A549 (cell line): ENCODE data around the gene SYT8. TPM values are rescaled to one million over a fixed set of nuclear protein-coding genes. Genes with fewer than 3 reads are reported as not detected.

Source experiments
- ATAC-seq, 2 experiments: fragments of 200-7000 bp in 1 of 2; fragments of >200 bp in 1 of 2; cut with Nextera tagmentation in 1 of 2; cut with Tn5 transposase in 1 of 2; 3 replicates each; pipeline versions ENCODE4 v1.8.0 to v1.9.1; 2018 to 2020; ENCODE audit warnings: mild to moderate bottlenecking in 1 of 2, moderate library complexity in 1 of 2
- CTCF ChIA-PET: fragments of 300-600 bp; sonication (Branson Sonifier 250); formaldehyde crosslinking; extraction: SDS; loops from one replicate; lab custom pipeline; 2021; ENCODE audit warnings: antibody characterized with exemption, inconsistent platforms; lab: Yijun Ruan, JAX
- POLR2A ChIA-PET: fragments of 350-600 bp; formaldehyde crosslinking; extraction: SDS; loops from one replicate; lab custom pipeline; 2021; ENCODE audit warnings: antibody characterized with exemption, inconsistent platforms; lab: Yijun Ruan, JAX
- DNase-seq, 2 experiments: peaks; one replicate each; pipeline versions ENCODE4 v3.0.0 to v3.0.0-alpha.2; 2011 to 2016; ENCODE audit warnings: low read depth in 1 of 2, low spot score in 1 of 2
- FAIRE-seq: peaks from 2 replicates; lab custom pipeline; 2011; peaks lifted over from hg19 to GRCh38; lab: Jason Lieb, UNC
- H3K27ac ChIP-seq, 2 experiments: fragments of >200 bp; sonication (Bioruptor Twin); formaldehyde crosslinking; 3 replicates each; pipeline ENCODE4 v1.5.1; 2016 to 2017
- H3K4me1 ChIP-seq: fragments of >200 bp; sonication (Bioruptor Twin); formaldehyde crosslinking; 3 replicates; pipeline ENCODE4 v1.6.1; 2016
- H3K4me2 ChIP-seq: fragments of >200 bp; sonication (Bioruptor Twin); formaldehyde crosslinking; 3 replicates; pipeline ENCODE4 v1.6.1; 2016
- H3K4me3 ChIP-seq: fragments of >200 bp; sonication (Bioruptor Twin); formaldehyde crosslinking; 3 replicates; pipeline ENCODE4 v1.5.1; 2016
- H3K9me3 ChIP-seq: fragments of >200 bp; sonication (Bioruptor Twin); formaldehyde crosslinking; 3 replicates; pipeline ENCODE4 v1.6.1; 2016
- BHLHE40 ChIP-seq: IDR thresholded peaks from 2 replicates; pipeline ENCODE4 v1.6.1; 2012; ENCODE audit warnings: low read depth, low read length, inconsistent platforms
- CBX2 ChIP-seq: fragments of 200-600 bp; sonication (generic); IDR thresholded peaks from 2 replicates; pipeline ENCODE4 v1.6.1; 2016; ENCODE audit warnings: low read depth, mild to moderate bottlenecking, borderline replicate concordance
- CBX8 ChIP-seq: fragments of 200-600 bp; sonication (generic); IDR thresholded peaks from 2 replicates; pipeline ENCODE4 v1.6.1; 2016
- CEBPB ChIP-seq, 2 experiments: fragments of >200 bp in 1 of 2; sonication (Bioruptor Twin) in 1 of 2; formaldehyde crosslinking in 1 of 2; IDR thresholded peaks; 2 replicates each; pipeline ENCODE4 v1.6.1; 2012 to 2016
- CHD4 ChIP-seq: fragments of 200-600 bp; sonication (generic); IDR thresholded peaks from 2 replicates; pipeline ENCODE4 v1.6.1; 2016; ENCODE audit warnings: antibody characterized with exemption, mild to moderate bottlenecking, borderline replicate concordance
- EHMT2 ChIP-seq: fragments of 200-600 bp; sonication (generic); IDR thresholded peaks from 2 replicates; pipeline ENCODE4 v1.6.1; 2016; ENCODE audit warnings: antibody characterized with exemption, low read depth, mild to moderate bottlenecking, moderate library complexity
- FOSB ChIP-seq: fragments of 250-450 bp; sonication (Bioruptor Pico); IDR thresholded peaks from 2 replicates; pipeline ENCODE4 v1.5.0; 2020; ENCODE audit warnings: mild to moderate bottlenecking, moderate library complexity
- FOXS1 ChIP-seq: fragments of 250-450 bp; sonication (Bioruptor Pico); IDR thresholded peaks from 2 replicates; pipeline ENCODE4 v1.5.0; 2020; ENCODE audit warnings: mild to moderate bottlenecking, moderate library complexity
- JUN ChIP-seq, 2 experiments: fragments of >200 bp; sonication (Bioruptor Twin); formaldehyde crosslinking; IDR thresholded peaks; 2 replicates in 1 of 2; 3 replicates in 1 of 2; pipeline ENCODE4 v1.6.1; 2016 to 2017
- KDM1A ChIP-seq: fragments of 200-600 bp; sonication (generic); IDR thresholded peaks from 2 replicates; pipeline ENCODE4 v1.6.1; 2016; ENCODE audit warnings: low read depth, mild to moderate bottlenecking
- MAFK ChIP-seq: fragments of 450-650 bp; IDR thresholded peaks from 2 replicates; pipeline ENCODE4 v1.6.1; 2014; ENCODE audit not compliant: partially characterized antibody
- MYC ChIP-seq: IDR thresholded peaks from 2 replicates; pipeline ENCODE4 v1.6.1; 2012; ENCODE audit warnings: mild to moderate bottlenecking, inconsistent platforms, low read length, improper control_type of control experiment, borderline replicate concordance
- NFE2L2 ChIP-seq: fragments of 150-350 bp; conservative IDR thresholded peaks from 2 replicates; pipeline ENCODE4 v1.6.1; 2014; ENCODE audit warnings: low read length
- NR3C1 ChIP-seq: fragments of >200 bp; sonication (Bioruptor Twin); formaldehyde crosslinking; IDR thresholded peaks from 3 replicates; pipeline ENCODE4 v1.6.1; 2017
- POLR2A ChIP-seq: IDR thresholded peaks from 2 replicates; pipeline ENCODE4 v1.6.1; 2012; ENCODE audit warnings: mild to moderate bottlenecking, low read length
- RAD21 ChIP-seq, 2 experiments: fragments of >200 bp in 1 of 2; sonication (Bioruptor Twin) in 1 of 2; formaldehyde crosslinking in 1 of 2; IDR thresholded peaks in 1 of 2; conservative IDR thresholded peaks in 1 of 2; 2 replicates in 1 of 2; 3 replicates in 1 of 2; pipeline ENCODE4 v1.6.1; 2012 to 2018; ENCODE audit warnings: inconsistent platforms in 1 of 2
- RCOR1 ChIP-seq: fragments of 150-350 bp; IDR thresholded peaks from 2 replicates; pipeline ENCODE4 v1.6.1; 2014; ENCODE audit warnings: antibody characterized with exemption, low read length, low read depth
- TP53 ChIP-seq: fragments of 250-450 bp; sonication (Bioruptor Pico); IDR thresholded peaks from 2 replicates; pipeline ENCODE4 v1.5.0; 2021; ENCODE audit warnings: mild to moderate bottlenecking, moderate library complexity
- ZFP36 ChIP-seq: fragments of 450-650 bp; IDR thresholded peaks from 2 replicates; pipeline ENCODE4 v1.6.1; 2014; ENCODE audit warnings: borderline replicate concordance; ENCODE audit not compliant: partially characterized antibody
- ZNF302 ChIP-seq: fragments of 250-450 bp; sonication (Bioruptor Pico); IDR thresholded peaks from 2 replicates; pipeline ENCODE4 v1.9.0; 2021; ENCODE audit warnings: inconsistent platforms, mild to moderate bottlenecking, moderate library complexity
- ZSCAN20 ChIP-seq: fragments of 250-450 bp; sonication (Bioruptor Pico); IDR thresholded peaks from 2 replicates; pipeline ENCODE4 v1.8.0; 2022; ENCODE audit warnings: mild to moderate bottlenecking, moderate library complexity
- WGBS: methylation state at CpG from one replicate; pipeline ENCODE4 v1.1.6; 2017; ENCODE audit errors: missing lambda C conversion rate; 5-methylcytosine and 5-hydroxymethylcytosine counted together
- polyA plus RNA-seq, 4 experiments: library from polyadenylated mRNA; depleted of rRNA in 3 of 4; stranded (reverse); fragments of >200 nt; fragmentation: RNase III in 1 of 4; extraction: RNeasy Plus Mini Kit Qiagen cat#74134 plus additional on column Dnase treatment in 1 of 4; gene quantifications; 2 replicates in 3 of 4; 3 replicates in 1 of 4; pipeline ENCODE4 v1.2.3, GENCODE V29; 2011 to 2017
- TF ChIP-seq, protein P1 (sequence below): IDR thresholded peaks from 2 replicates; pipeline ENCODE4 v1.6.1; 2012
- TF ChIP-seq, protein P2 (sequence below): fragments of 450-650 bp; IDR thresholded peaks from 2 replicates; pipeline ENCODE4 v1.6.1; 2014; ENCODE audit warnings: antibody characterized with exemption
- TF ChIP-seq, protein P3 (sequence below): fragments of 150-350 bp; IDR thresholded peaks from 2 replicates; pipeline ENCODE4 v1.6.1; 2014; ENCODE audit warnings: low read depth, mild to moderate bottlenecking, low read length
- TF ChIP-seq, protein P4 (sequence below): IDR thresholded peaks from 2 replicates; pipeline ENCODE4 v1.6.1; 2012; ENCODE audit warnings: low read depth, borderline replicate concordance
- TF ChIP-seq, protein P5 (sequence below): fragments of >200 bp; sonication (Bioruptor Twin); formaldehyde crosslinking; IDR thresholded peaks from 3 replicates; pipeline ENCODE4 v1.5.1; 2016

Gene SYT8
- polyA plus RNA-seq, 2 of the 4 experiments (the other 2 are of a cell fraction) = 0.25 TPM; not detected in 1

DNA sequence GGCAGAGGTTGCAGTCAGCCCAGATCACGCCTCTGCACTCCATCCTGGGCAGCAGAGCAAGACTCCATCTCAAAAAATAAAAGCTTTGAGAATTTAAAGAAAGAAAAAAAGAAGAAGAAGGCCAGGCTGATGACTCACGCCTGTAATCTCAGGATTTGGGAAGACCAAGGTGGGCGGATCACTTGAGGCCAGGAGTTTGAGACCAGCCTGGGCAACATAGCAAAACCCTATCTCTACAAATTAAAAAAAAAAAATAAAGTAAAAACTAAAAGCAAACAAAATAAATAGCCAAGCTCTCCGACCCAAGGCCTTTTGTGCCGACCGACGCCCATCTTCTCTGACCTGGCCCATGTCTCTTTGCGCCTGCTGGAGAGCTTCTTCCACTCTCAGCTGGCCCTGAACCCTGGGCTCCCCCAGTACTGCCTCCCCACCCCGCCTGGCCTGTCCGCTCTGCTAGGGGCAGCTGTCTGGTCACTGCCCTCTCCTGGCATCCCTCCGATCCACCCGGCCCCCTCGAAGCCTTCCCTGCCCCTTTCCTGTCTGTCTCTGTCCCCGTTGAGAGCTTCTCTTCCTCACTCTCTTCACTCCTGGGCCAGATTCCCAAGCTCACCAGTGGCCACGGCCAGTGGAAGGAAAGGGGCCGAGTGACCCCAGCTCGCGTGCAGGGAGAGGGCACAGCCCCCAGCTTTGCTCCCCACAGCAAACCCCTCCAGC is 13.3 kb downstream of the SYT8 start:
- ChIA-PET POLR2A (no interaction called here), CTCF (interaction anchor here (0.6 to 14.5 kb wide), 22 partner anchors 9 to 338 kb away, joined by 3 to 174 read pairs (median 6); partner anchors contain the start of genes SYT8, TNNI2 and TNNT3)
- 73% methylated on average over 17 of the region's 18 CpGs for WGBS
- Histone ChIP-seq H3K27ac (no peak overlapping the region; a peak in 1 of 6 replicates), H3K4me3 (no peak overlapping the region), H3K4me2 (no peak overlapping the region), H3K4me1 (peaks cover 7% of the 10 kb centered on the region), H3K9me3 (no peaks in the 10 kb centered on the region)
- FAIRE-seq = no peak
- no peak for ATAC-seq
- TF ChIP-seq CEBPB (IDR thresholded peaks at IDR 0.05) = no peak
- TF ChIP-seq FOXS1 (CRISPR knock-in tag) = no peak
- no peak for TF ChIP-seq NFE2L2
- TF ChIP-seq JUN (IDR thresholded peaks at IDR 0.05) = no peak
- TF ChIP-seq CBX8 = no peak
- TF ChIP-seq, protein P1, sequence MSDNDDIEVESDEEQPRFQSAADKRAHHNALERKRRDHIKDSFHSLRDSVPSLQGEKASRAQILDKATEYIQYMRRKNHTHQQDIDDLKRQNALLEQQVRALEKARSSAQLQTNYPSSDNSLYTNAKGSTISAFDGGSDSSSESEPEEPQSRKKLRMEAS = no peak
- TF ChIP-seq ZFP36 = no peak
- TF ChIP-seq RAD21 (conservative IDR thresholded peaks at IDR 0.05 in 1 of 2, IDR thresholded peaks at IDR 0.05 in 1 of 2) = no peak
- no peak for TF ChIP-seq KDM1A
- no peak for DNase-seq

DNA sequence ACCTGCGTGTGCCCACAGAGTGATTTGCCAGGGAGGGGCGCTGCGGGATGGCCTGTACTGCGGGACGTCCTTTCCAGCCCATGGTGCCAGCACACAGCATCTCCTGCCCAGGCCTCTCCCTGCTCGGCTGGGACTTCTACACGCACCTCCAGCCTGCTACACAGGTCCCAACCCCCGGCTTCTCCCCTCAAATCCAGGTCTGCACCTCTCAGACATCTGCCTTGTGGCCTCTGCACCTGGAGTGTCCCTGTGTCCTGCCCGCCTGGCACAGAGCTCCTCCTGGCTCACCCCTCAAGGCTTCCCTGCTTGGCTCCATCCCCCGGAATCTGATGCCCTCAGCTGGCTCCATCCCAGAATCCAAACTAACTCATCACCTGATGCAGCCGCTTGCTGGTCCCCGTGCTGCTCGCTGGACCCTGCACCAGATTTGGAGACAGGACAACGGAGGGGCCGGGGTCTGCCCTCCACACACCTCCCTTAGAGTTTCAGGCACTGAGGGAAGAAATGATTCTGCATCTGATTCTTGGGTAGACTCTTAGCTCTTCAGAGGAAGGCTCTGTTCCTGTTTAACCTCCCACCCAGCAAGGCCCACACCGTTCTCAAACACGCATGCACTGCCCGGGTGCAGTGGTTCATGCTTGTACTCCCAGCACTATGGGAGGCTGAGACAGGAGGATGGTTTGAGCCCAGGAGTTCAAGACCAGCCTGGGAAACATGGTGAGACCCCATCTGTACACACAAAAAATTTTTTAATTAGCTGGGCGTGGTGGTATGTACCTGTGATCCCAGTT is 14.0 kb downstream of the SYT8 start:
- no peak for TF ChIP-seq CHD4
- TF ChIP-seq, protein P2, sequence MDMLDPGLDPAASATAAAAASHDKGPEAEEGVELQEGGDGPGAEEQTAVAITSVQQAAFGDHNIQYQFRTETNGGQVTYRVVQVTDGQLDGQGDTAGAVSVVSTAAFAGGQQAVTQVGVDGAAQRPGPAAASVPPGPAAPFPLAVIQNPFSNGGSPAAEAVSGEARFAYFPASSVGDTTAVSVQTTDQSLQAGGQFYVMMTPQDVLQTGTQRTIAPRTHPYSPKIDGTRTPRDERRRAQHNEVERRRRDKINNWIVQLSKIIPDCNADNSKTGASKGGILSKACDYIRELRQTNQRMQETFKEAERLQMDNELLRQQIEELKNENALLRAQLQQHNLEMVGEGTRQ = no peak
- no peak for TF ChIP-seq MAFK
- no peak for TF ChIP-seq CBX2
- TF ChIP-seq FOSB = no peak
- TF ChIP-seq, protein P3, sequence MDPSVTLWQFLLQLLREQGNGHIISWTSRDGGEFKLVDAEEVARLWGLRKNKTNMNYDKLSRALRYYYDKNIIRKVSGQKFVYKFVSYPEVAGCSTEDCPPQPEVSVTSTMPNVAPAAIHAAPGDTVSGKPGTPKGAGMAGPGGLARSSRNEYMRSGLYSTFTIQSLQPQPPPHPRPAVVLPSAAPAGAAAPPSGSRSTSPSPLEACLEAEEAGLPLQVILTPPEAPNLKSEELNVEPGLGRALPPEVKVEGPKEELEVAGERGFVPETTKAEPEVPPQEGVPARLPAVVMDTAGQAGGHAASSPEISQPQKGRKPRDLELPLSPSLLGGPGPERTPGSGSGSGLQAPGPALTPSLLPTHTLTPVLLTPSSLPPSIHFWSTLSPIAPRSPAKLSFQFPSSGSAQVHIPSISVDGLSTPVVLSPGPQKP = no peak
- no peak for TF ChIP-seq RCOR1
- no peak for TF ChIP-seq EHMT2
- no peak for TF ChIP-seq ZNF302
- TF ChIP-seq, protein P4, sequence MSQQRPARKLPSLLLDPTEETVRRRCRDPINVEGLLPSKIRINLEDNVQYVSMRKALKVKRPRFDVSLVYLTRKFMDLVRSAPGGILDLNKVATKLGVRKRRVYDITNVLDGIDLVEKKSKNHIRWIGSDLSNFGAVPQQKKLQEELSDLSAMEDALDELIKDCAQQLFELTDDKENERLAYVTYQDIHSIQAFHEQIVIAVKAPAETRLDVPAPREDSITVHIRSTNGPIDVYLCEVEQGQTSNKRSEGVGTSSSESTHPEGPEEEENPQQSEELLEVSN = no peak
- no peak for TF ChIP-seq NR3C1
- TF ChIP-seq, protein P5, sequence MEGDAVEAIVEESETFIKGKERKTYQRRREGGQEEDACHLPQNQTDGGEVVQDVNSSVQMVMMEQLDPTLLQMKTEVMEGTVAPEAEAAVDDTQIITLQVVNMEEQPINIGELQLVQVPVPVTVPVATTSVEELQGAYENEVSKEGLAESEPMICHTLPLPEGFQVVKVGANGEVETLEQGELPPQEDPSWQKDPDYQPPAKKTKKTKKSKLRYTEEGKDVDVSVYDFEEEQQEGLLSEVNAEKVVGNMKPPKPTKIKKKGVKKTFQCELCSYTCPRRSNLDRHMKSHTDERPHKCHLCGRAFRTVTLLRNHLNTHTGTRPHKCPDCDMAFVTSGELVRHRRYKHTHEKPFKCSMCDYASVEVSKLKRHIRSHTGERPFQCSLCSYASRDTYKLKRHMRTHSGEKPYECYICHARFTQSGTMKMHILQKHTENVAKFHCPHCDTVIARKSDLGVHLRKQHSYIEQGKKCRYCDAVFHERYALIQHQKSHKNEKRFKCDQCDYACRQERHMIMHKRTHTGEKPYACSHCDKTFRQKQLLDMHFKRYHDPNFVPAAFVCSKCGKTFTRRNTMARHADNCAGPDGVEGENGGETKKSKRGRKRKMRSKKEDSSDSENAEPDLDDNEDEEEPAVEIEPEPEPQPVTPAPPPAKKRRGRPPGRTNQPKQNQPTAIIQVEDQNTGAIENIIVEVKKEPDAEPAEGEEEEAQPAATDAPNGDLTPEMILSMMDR = no peak
- no peak for TF ChIP-seq POLR2A
- no peak for TF ChIP-seq BHLHE40
- TF ChIP-seq ZSCAN20 (CRISPR knock-in tag) = no peak
- no peak for TF ChIP-seq TP53 (CRISPR knock-in tag)
- no peak for TF ChIP-seq MYC
- WGBS = 77% methylated on average over 19 of the region's 19 CpGs
- no peak for ATAC-seq
- no peak for DNase-seq
- CTCF ChIA-PET = interaction anchor here (0.6 to 14.5 kb wide), 17 partner anchors 11 to 338 kb away, joined by 3 to 174 read pairs (median 12); partner anchors contain the start of genes SYT8, TNNI2 and TNNT3
- Histone ChIP-seq H3K27ac (no peak overlapping the region; a peak in 1 of 6 replicates), H3K4me2 (no peak overlapping the region), H3K4me1 (peaks cover 7% of the 10 kb centered on the region), H3K4me3 (no peak overlapping the region), H3K9me3 (no peaks in the 10 kb centered on the region)
- no peak for FAIRE-seq
- POLR2A ChIA-PET = no interaction called here
